PFSK-1 (cell line): ENCODE measurements around the gene MSTN.

Source experiments
- FOXP2 ChIP-seq: optimal IDR thresholded peaks from 2 replicates; pipeline ENCODE3; 2011; ENCODE audit warnings: borderline replicate concordance, control low read depth, inconsistent platforms; ENCODE audit not compliant: insufficient read depth; ENCODE audit errors: extremely low read length, extremely low read depth
- POLR2AphosphoS5 ChIP-seq: IDR thresholded peaks from 2 replicates; pipeline ENCODE4 v1.6.1; 2012; ENCODE audit warnings: low read depth, mild to moderate bottlenecking, control low read depth, low read length, moderate library complexity
- REST ChIP-seq, 2 experiments: IDR thresholded peaks; 2 replicates each; pipeline versions ENCODE4 v1.6.1 to v1.8.0; 2011 to 2012; ENCODE audit warnings: low read depth in 2 of 2, low read length in 2 of 2, control low read depth in 1 of 2, inconsistent platforms in 1 of 2, mild to moderate bottlenecking in 1 of 2, moderate library complexity in 1 of 2; ENCODE audit not compliant: insufficient read depth in 1 of 2
- SIN3A ChIP-seq: IDR thresholded peaks from 2 replicates; pipeline ENCODE4 v1.6.1; 2012; ENCODE audit warnings: mild to moderate bottlenecking, low read length, moderate library complexity, borderline replicate concordance; ENCODE audit not compliant: insufficient read depth
- TAF1 ChIP-seq: IDR thresholded peaks from 2 replicates; pipeline ENCODE4 v1.6.1; 2012; ENCODE audit warnings: low read length, control low read depth, borderline replicate concordance; ENCODE audit not compliant: insufficient read depth

MSTN gene

GRCh38 chr2:190060019-190060418 is 2.5 kb downstream of the MSTN start:
- no peak for TF ChIP-seq TAF1
- no peak for TF ChIP-seq SIN3A
- no peak for TF ChIP-seq REST (IDR thresholded peaks at IDR 0.05; ENCODE audit: insufficient read depth in 1 of 2, low read depth in 2 of 2, low read length in 2 of 2)
- no peak for TF ChIP-seq POLR2AphosphoS5
- TF ChIP-seq FOXP2 = no peak

GRCh38 chr2:190053426-190053825 is 9.1 kb downstream of the MSTN start:
- TF ChIP-seq POLR2AphosphoS5 = no peak
- no peak for TF ChIP-seq SIN3A
- no peak for TF ChIP-seq TAF1
- TF ChIP-seq FOXP2 = no peak
- TF ChIP-seq REST (IDR thresholded peaks at IDR 0.05; ENCODE audit: insufficient read depth in 1 of 2, low read depth in 2 of 2, low read length in 2 of 2) = no peak

DNA sequence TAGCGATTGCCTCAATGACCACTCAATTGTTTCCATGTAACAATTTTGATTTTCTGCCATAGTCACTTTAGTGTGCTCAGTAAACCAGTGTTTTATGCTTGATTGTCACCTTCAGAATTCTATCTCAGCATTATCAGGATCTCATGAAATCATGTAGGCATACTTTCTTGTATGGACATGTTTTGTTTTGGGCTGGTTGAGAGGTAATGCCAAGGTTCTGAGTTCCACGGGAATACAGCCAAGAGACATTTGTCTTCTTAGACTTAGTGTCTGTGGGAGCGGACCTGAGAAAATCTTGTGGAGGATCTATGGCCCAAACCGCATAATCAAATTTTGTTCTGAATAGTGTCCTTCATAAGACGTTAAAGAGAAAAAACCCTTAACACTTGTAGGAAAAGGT is 10.2 kb downstream of the MSTN start:
- no peak for TF ChIP-seq SIN3A
- no peak for TF ChIP-seq POLR2AphosphoS5
- TF ChIP-seq REST (IDR thresholded peaks at IDR 0.05; ENCODE audit: insufficient read depth in 1 of 2, low read depth in 2 of 2, low read length in 2 of 2) = no peak
- no peak for TF ChIP-seq TAF1
- no peak for TF ChIP-seq FOXP2

- TF ChIP-seq TAF1 (no peak), REST (IDR thresholded peaks at IDR 0.05; ENCODE audit: insufficient read depth in 1 of 2, low read depth in 2 of 2, low read length in 2 of 2) (no peak), FOXP2 (no peak), SIN3A (no peak), POLR2AphosphoS5 (no peak)
Measured at GRCh38 chr2:190051223-190051622, 11.3 kb downstream of the MSTN start.

GRCh38 chr2:190050001-190050400 is 12.5 kb downstream of the MSTN start:
- TF ChIP-seq REST (IDR thresholded peaks at IDR 0.05; ENCODE audit: insufficient read depth in 1 of 2, low read depth in 2 of 2, low read length in 2 of 2) = no peak
- TF ChIP-seq TAF1 = no peak
- TF ChIP-seq FOXP2 = no peak
- TF ChIP-seq SIN3A = no peak
- no peak for TF ChIP-seq POLR2AphosphoS5
